SU-DHL-6 (cell line): ENCODE data around the gene ZBTB7B.

Source experiments
- H2AFZ ChIP-seq: fragments of 200-600 bp; sonication (generic); 2 replicates; pipeline ENCODE4 v1.6.1; 2014; ENCODE audit warnings: low read depth, mild to moderate bottlenecking, moderate library complexity, mixed read lengths, antibody characterized with exemption, low read length; ENCODE audit not compliant: severe bottlenecking
- H3F3A ChIP-seq: fragments of 200-600 bp; shearing (Covaris generic); 2 replicates; pipeline ENCODE4 v1.6.0; 2016; ENCODE audit warnings: antibody characterized with exemption, mild to moderate bottlenecking; ENCODE audit not compliant: insufficient read depth
- H3K27ac ChIP-seq: fragments of 200-600 bp; sonication (generic); 2 replicates; pipeline ENCODE4 v1.5.1; 2016; ENCODE audit warnings: low read depth, mild to moderate bottlenecking, low read length, moderate library complexity, mixed read lengths
- H3K27me3 ChIP-seq: fragments of 200-600 bp; sonication (generic), shearing (Covaris generic); 2 replicates; pipeline ENCODE4 v1.6.0; 2014; ENCODE audit warnings: mild to moderate bottlenecking, low read length
- H3K36me3 ChIP-seq: fragments of 200-600 bp; sonication (generic); 2 replicates; pipeline ENCODE4 v1.6.1; 2014; ENCODE audit warnings: mild to moderate bottlenecking, low read length, mixed read lengths
- H3K4me2 ChIP-seq: fragments of 300-600, 200-600 bp; shearing (Covaris generic), sonication (generic); 2 replicates; pipeline ENCODE4 v1.6.0; 2014; ENCODE audit warnings: low read length, low read depth, mild to moderate bottlenecking; ENCODE audit not compliant: poor library complexity, severe bottlenecking
- H3K4me3 ChIP-seq: fragments of 200-600 bp; sonication (generic); 2 replicates; pipeline ENCODE4 v1.5.1; 2014; ENCODE audit warnings: antibody characterized with exemption, low read length, mild to moderate bottlenecking, mixed read lengths; ENCODE audit not compliant: insufficient read depth, poor library complexity, severe bottlenecking
- H3K79me2 ChIP-seq: fragments of 200-600 bp; sonication (generic); 2 replicates; pipeline ENCODE4 v1.6.1; 2014; ENCODE audit warnings: mild to moderate bottlenecking, low read length, moderate library complexity; ENCODE audit not compliant: insufficient read depth
- H3K9ac ChIP-seq: fragments of 200-600 bp; sonication (generic); 2 replicates; pipeline ENCODE4 v1.7.0; 2014; ENCODE audit warnings: mild to moderate bottlenecking, low read length
- H3K9me2 ChIP-seq: fragments of 200-600 bp; sonication (generic); replicated peaks from 2 replicates; pipeline ENCODE4 v1.6.1; 2014; ENCODE audit warnings: low read length; ENCODE audit not compliant: insufficient read depth
- H3K9me3 ChIP-seq: fragments of 200-600 bp; sonication (generic); 2 replicates; pipeline ENCODE4 v1.6.1; 2014; ENCODE audit warnings: low read length, mixed read lengths; ENCODE audit not compliant: insufficient read depth
- H4K20me1 ChIP-seq: fragments of 200-600 bp; sonication (generic); 2 replicates; pipeline ENCODE4 v1.6.1; 2014; ENCODE audit warnings: low read depth, mild to moderate bottlenecking, antibody characterized with exemption, low read length, moderate library complexity, mixed read lengths
- CTCF ChIP-seq: fragments of 200-600 bp; sonication (generic); IDR thresholded peaks from one replicate; pipeline ENCODE4 v1.5.1; 2017; ENCODE audit warnings: antibody characterized with exemption, mild to moderate bottlenecking, low read length, moderate library complexity; ENCODE audit not compliant: insufficient read depth, poor library complexity, severe bottlenecking
- EZH2phosphoT487 ChIP-seq: fragments of 200-600 bp; sonication (generic), shearing (Covaris generic); conservative IDR thresholded peaks from 2 replicates; pipeline ENCODE4 v1.6.1; 2018; ENCODE audit warnings: mild to moderate bottlenecking, antibody characterized with exemption, low read length, moderate library complexity, mixed read lengths

The ZBTB7B gene

DNA sequence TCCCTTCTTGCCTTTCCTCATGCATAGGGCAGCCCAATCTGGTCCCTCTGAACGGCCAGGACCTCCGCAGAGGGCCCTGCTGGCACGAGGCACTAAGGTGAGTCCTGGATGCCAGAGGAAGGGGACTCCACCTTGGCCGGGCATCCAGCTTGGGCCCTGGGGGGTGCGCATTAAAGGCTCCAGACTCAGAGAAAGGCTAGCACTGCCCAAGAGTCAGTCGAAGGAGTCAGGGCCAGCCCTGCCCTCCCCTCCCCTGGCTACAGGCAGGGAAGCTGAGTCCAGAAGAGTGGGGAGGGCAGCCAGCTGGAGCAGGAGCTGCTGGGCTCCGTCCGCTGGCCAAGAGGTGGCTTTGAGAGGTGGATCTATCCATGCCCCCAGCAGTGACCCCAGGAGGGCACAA is 58.1 kb downstream of the ZBTB7B start:
- TF ChIP-seq EZH2phosphoT487 = no peak
- no peak for TF ChIP-seq CTCF
- Histone ChIP-seq H3K79me2 (no peaks in the 10 kb centered on the region), H3K4me2 (no peak overlapping the region), H3F3A (peaks cover 7% of the 10 kb centered on the region; the same call in 1 of the 2 replicates), H3K9me3 (no peaks in the 10 kb centered on the region), H4K20me1 (no peaks in the 10 kb centered on the region), H3K9me2 (no peaks in the 10 kb centered on the region), H2AFZ (no peak overlapping the region), H3K9ac (no peak overlapping the region), H3K27ac (no peak overlapping the region), H3K27me3 (no peaks in the 10 kb centered on the region), H3K36me3 (no peaks in the 10 kb centered on the region), H3K4me3 (no peak overlapping the region)

DNA sequence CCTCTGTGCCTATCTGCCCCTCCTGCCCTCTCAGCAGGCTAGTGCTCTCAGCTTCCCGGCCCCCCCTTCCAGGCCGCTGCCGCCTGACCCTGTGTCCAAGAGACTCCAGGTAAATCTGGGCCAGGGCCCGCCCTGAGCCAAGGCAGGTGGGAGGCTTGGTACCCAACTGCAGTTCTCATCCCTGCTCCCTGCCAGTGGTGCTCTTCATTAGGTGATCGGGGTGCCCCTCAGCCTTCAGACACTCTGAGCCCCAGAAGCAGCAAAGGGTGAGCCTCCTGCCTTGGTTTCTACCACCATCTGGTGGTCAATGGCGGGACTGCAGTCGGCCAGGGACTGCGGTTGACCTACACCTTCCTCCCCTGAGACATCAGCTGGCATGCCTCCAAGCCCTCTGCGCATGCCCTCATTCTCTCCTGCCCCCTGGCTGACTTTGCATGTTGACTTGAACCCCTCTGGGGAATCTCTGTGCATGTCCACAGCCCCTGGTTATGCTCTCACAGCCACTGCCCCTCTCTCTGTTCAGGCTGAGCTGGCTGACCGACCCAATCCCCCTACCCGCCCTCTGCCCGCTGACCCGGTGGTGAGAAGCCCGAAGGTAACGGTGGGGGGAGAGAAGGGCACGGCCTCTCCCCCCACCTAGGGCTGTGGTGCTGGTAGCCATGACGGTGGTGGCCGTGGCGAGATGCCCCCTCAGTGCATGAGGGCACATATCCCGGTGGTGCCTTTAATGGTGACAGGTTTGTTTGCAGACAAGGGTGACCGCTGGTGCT is 59.0 kb downstream of the ZBTB7B start:
- Histone ChIP-seq H3K9ac (peak overlapping the region; percentile 79; the same call in 1 of the 2 replicates), H3K4me2 (peak overlapping the region; percentile 73), H3K27ac (no peak overlapping the region), H3K27me3 (no peaks in the 10 kb centered on the region), H3K79me2 (no peaks in the 10 kb centered on the region), H4K20me1 (no peaks in the 10 kb centered on the region), H3F3A (peaks cover 7% of the 10 kb centered on the region; the same call in 1 of the 2 replicates), H3K4me3 (peak overlapping the region; percentile 94), H3K36me3 (no peaks in the 10 kb centered on the region), H3K9me2 (no peaks in the 10 kb centered on the region), H2AFZ (peak overlapping the region; percentile 92), H3K9me3 (no peaks in the 10 kb centered on the region)
- TF ChIP-seq CTCF = peak; percentile 82
- TF ChIP-seq EZH2phosphoT487 = no peak

GRCh38 chr1:155062151-155062686 is 59.6 kb downstream of the ZBTB7B start:
- Histone ChIP-seq H2AFZ (peak overlapping the region; percentile 92), H3K27me3 (no peaks in the 10 kb centered on the region)

More at GRCh38 chr1:155062151-155062686, 59.6 kb downstream of the ZBTB7B start:
- Histone ChIP-seq H3K27ac (no peak overlapping the region), H3K9ac (peak overlapping the region; percentile 79), H3K79me2 (no peaks in the 10 kb centered on the region), H3F3A (peaks cover 7% of the 10 kb centered on the region; the same call in 1 of the 2 replicates), H4K20me1 (no peaks in the 10 kb centered on the region), H3K4me2 (peak overlapping the region; percentile 73), H3K36me3 (no peaks in the 10 kb centered on the region), H3K9me3 (no peaks in the 10 kb centered on the region), H3K9me2 (no peaks in the 10 kb centered on the region), H3K4me3 (peak overlapping the region; percentile 94)
- TF ChIP-seq CTCF = no peak
- no peak for TF ChIP-seq EZH2phosphoT487
